Measurements from ENCODE around the gene PLXNA2.

Gene PLXNA2

GRCh38 chr1:208237241-208237640 lies 6.9 kb downstream of the PLXNA2 start:
- no peak for DNase-seq (ENCODE audit: insufficient read length, low spot score)
- no peak for FAIRE-seq
- TF ChIP-seq POLR2AphosphoS5 (IDR thresholded peaks at IDR 0.05; ENCODE audit: low read depth, low read length) (no peak), POU2F2 (IDR thresholded peaks at IDR 0.05; ENCODE audit: low read depth, low read length) (no peak), PAX5 (IDR thresholded peaks at IDR 0.05; ENCODE audit: insufficient read depth, low read length, severe bottlenecking) (no peak), TAF1 (IDR thresholded peaks at IDR 0.05; ENCODE audit: low read depth, low read length) (no peak), SPI1 (IDR thresholded peaks at IDR 0.05; ENCODE audit: low read depth, low read length) (no peak), POLR2A (IDR thresholded peaks at IDR 0.05; ENCODE audit: low read depth, low read length) (no peak)

DNA sequence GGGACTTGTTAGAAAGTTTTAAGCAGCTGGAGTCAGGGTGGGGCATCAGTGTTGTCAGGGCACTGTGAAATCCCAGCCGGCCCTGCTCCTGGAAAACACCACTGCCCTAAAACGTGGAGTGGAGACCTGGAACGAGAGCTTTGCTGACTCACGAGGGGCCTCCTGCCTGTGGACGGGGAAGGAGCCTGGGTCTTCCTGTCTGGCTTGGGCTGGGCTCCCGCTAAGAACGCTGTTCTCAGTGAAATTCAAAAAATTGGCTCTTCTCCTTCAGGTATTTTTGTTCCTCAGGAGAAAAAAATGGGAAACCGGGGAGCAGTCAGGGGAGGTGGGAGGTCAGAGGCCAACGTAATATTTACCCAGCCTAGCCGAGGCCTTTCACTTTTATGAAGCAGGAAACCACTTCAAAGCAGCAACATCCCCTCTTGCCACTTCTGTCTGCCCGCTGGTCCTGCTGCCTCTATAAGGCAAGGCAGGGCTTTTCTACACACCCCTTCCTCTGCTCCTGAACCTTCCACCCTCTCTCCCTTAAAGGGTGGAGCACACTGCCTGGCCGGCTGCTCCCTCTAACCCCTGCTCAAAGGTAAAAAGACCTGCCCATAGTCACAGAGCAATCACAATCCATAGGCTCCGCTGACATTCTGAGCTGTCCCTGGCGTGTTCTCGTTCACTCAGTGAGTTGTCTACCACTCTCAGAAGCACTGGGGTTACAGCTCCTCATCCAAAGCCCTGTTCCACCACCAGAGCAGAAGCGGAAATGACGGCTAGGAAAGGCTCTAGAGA lies 8.0 kb downstream of the PLXNA2 start:
- no peak for DNase-seq (ENCODE audit: insufficient read length, low spot score)
- TF ChIP-seq POLR2A (IDR thresholded peaks at IDR 0.05; ENCODE audit: low read depth, low read length) (no peak), POU2F2 (IDR thresholded peaks at IDR 0.05; ENCODE audit: low read depth, low read length) (no peak), SPI1 (IDR thresholded peaks at IDR 0.05; ENCODE audit: low read depth, low read length) (no peak), POLR2AphosphoS5 (IDR thresholded peaks at IDR 0.05; ENCODE audit: low read depth, low read length) (no peak), TAF1 (IDR thresholded peaks at IDR 0.05; ENCODE audit: low read depth, low read length) (no peak), PAX5 (IDR thresholded peaks at IDR 0.05; ENCODE audit: insufficient read depth, low read length, severe bottlenecking) (no peak)
- FAIRE-seq: peak; percentile 66

GRCh38 chr1:208235356-208235981 lies 8.7 kb downstream of the PLXNA2 start:
- no peak for TF ChIP-seq SPI1 (IDR thresholded peaks at IDR 0.05; ENCODE audit: low read depth, low read length)
- no peak for TF ChIP-seq TAF1 (IDR thresholded peaks at IDR 0.05; ENCODE audit: low read depth, low read length)
- no peak for TF ChIP-seq POU2F2 (IDR thresholded peaks at IDR 0.05; ENCODE audit: low read depth, low read length)
- TF ChIP-seq PAX5 (IDR thresholded peaks at IDR 0.05; ENCODE audit: insufficient read depth, low read length, severe bottlenecking): no peak
- TF ChIP-seq POLR2A (IDR thresholded peaks at IDR 0.05; ENCODE audit: low read depth, low read length): no peak
- TF ChIP-seq POLR2AphosphoS5 (IDR thresholded peaks at IDR 0.05; ENCODE audit: low read depth, low read length): no peak
- DNase-seq (ENCODE audit: insufficient read length, low spot score): no peak
- no peak for FAIRE-seq

DNA sequence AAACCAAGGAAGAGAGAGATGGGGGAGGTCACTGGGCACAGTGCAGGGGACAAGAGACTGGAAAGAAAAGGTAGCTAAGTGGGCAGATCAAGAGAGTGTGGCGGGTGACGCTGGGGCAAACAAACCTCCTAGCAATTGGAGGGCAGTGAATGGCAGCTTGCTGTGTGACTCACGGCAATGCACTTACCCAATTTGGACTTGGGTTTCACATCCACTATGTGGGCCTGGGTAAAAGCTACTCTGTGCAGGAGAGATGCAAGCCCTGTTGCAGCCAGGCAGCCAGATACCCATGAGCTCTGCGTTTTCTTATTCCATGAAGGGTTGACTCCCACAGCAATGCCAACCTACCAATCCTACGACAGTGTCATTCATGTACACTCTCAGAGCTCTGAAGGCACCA lies 9.5 kb downstream of the PLXNA2 start:
- no peak for DNase-seq (ENCODE audit: insufficient read length, low spot score)
- TF ChIP-seq PAX5 (IDR thresholded peaks at IDR 0.05; ENCODE audit: insufficient read depth, low read length, severe bottlenecking): no peak
- no peak for TF ChIP-seq TAF1 (IDR thresholded peaks at IDR 0.05; ENCODE audit: low read depth, low read length)
- TF ChIP-seq POLR2AphosphoS5 (IDR thresholded peaks at IDR 0.05; ENCODE audit: low read depth, low read length): no peak
- TF ChIP-seq POU2F2 (IDR thresholded peaks at IDR 0.05; ENCODE audit: low read depth, low read length): no peak
- no peak for TF ChIP-seq POLR2A (IDR thresholded peaks at IDR 0.05; ENCODE audit: low read depth, low read length)
- no peak for TF ChIP-seq SPI1 (IDR thresholded peaks at IDR 0.05; ENCODE audit: low read depth, low read length)
- peak; percentile 79 for FAIRE-seq

DNA sequence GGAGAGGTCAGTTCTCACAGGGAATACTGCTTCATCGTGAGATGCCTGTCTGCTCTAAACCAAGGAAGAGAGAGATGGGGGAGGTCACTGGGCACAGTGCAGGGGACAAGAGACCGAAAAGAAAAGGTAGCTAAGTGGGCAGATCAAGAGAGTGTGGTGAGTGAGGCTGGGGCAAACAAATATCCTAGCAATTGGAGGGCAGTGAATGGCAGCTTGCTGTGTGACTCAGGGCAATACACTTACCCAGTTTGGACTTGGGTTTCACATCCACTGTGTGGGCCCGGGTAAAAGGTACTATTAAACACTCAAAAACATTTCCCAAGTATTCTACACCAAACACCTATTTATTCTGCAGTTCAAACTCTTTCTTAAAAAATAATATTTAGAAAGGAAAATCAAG lies 10.2 kb downstream of the PLXNA2 start:
- FAIRE-seq: no peak
- no peak for TF ChIP-seq POU2F2 (IDR thresholded peaks at IDR 0.05; ENCODE audit: low read depth, low read length)
- TF ChIP-seq POLR2A (IDR thresholded peaks at IDR 0.05; ENCODE audit: low read depth, low read length): no peak
- no peak for TF ChIP-seq TAF1 (IDR thresholded peaks at IDR 0.05; ENCODE audit: low read depth, low read length)
- no peak for TF ChIP-seq POLR2AphosphoS5 (IDR thresholded peaks at IDR 0.05; ENCODE audit: low read depth, low read length)
- TF ChIP-seq SPI1 (IDR thresholded peaks at IDR 0.05; ENCODE audit: low read depth, low read length): no peak
- TF ChIP-seq PAX5 (IDR thresholded peaks at IDR 0.05; ENCODE audit: insufficient read depth, low read length, severe bottlenecking): no peak
- no peak for DNase-seq (ENCODE audit: insufficient read length, low spot score)

DNA sequence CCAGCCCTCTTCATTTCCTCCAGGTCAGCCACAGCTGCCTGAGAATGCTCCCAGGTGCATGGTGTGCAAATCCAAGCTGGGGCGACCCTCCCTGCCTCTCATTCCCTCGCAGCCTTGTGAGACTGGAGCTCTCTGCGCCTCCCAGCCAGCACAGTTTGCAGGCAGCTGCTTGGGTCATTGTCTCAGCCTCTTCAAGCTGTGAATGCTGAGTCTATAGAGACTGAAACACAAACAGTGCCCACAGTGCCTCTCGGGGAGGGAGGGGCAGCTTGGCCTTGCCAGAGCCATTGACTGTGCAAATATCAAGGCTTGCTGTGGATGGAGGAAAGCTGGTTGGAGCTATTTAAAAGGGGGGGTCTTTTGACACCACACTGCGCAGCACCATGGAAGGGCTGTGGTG lies 10.6 kb downstream of the PLXNA2 start:
- DNase-seq (ENCODE audit: insufficient read length, low spot score) (no peak), FAIRE-seq (no peak)
- TF ChIP-seq SPI1 (IDR thresholded peaks at IDR 0.05; ENCODE audit: low read depth, low read length) (no peak), POU2F2 (IDR thresholded peaks at IDR 0.05; ENCODE audit: low read depth, low read length) (no peak), POLR2A (IDR thresholded peaks at IDR 0.05; ENCODE audit: low read depth, low read length) (no peak), PAX5 (IDR thresholded peaks at IDR 0.05; ENCODE audit: insufficient read depth, low read length, severe bottlenecking) (no peak)

GRCh38 chr1:208232662-208233038 lies 11.5 kb downstream of the PLXNA2 start:
- FAIRE-seq (no peak), DNase-seq (ENCODE audit: insufficient read length, low spot score) (no peak)
- no peak for TF ChIP-seq POU2F2 (IDR thresholded peaks at IDR 0.05; ENCODE audit: low read depth, low read length)
- no peak for TF ChIP-seq POLR2AphosphoS5 (IDR thresholded peaks at IDR 0.05; ENCODE audit: low read depth, low read length)
- no peak for TF ChIP-seq PAX5 (IDR thresholded peaks at IDR 0.05; ENCODE audit: insufficient read depth, low read length, severe bottlenecking)
- no peak for TF ChIP-seq SPI1 (IDR thresholded peaks at IDR 0.05; ENCODE audit: low read depth, low read length)
- no peak for TF ChIP-seq POLR2A (IDR thresholded peaks at IDR 0.05; ENCODE audit: low read depth, low read length)
- TF ChIP-seq TAF1 (IDR thresholded peaks at IDR 0.05; ENCODE audit: low read depth, low read length): no peak

DNA sequence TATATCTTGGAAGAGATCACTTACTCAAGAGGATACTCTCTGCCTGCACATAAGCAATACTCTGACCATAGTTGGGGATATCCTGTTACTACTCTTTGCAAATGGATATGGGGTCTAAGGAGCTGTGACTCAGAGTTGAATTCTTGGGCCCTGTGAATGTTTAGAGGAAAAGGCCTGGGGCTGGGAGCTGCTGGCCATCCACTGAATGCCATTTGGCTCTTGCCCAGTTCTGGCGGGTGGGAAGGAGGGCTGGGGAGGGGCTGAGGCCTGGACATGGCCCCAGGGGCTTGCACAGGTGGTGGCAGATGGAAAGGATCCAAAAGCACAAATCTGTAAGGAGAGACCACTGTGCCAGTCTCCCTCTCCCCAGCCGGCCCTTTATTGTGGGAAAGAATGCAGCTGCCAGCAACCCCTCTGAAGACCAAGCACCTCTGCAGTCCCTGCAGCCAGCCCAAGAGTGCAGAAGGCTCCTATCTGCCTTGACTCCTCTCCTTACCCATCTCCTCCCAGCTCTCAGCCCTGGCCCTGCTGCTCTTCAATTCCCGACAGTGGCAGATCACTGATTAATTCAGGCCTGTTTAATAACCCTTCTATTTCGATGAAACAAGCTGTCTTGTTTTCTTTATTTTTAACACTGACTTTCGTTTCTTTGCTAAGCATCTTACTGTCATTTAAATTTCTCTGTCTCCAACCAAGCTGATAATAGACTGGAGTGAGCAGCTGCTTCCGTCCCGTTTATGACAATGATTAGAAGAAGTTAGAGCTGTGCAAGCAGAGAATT lies 12.1 kb downstream of the PLXNA2 start:
- DNase-seq (ENCODE audit: insufficient read length, low spot score): no peak
- FAIRE-seq: no peak

More for the DNA sequence above, 12.1 kb downstream of the PLXNA2 start:
- TF ChIP-seq POLR2AphosphoS5 (IDR thresholded peaks at IDR 0.05; ENCODE audit: low read depth, low read length) (no peak), TAF1 (IDR thresholded peaks at IDR 0.05; ENCODE audit: low read depth, low read length) (no peak), PAX5 (IDR thresholded peaks at IDR 0.05; ENCODE audit: insufficient read depth, low read length, severe bottlenecking) (no peak), POLR2A (IDR thresholded peaks at IDR 0.05; ENCODE audit: low read depth, low read length) (no peak), POU2F2 (IDR thresholded peaks at IDR 0.05; ENCODE audit: low read depth, low read length) (no peak), SPI1 (IDR thresholded peaks at IDR 0.05; ENCODE audit: low read depth, low read length) (no peak)

Measured in GM12891 (cell line).